Stimulated activated CD8-positive, alpha-beta memory T cell treated with anti-CD3 and anti-CD28 coated beads, Interleukin-15, amount 100 ng/mL, for 24 hours (primary cell): Measurements from ENCODE around the gene MCOLN2.

ENCODE experiments used
- DNase-seq: peaks from one replicate; pipeline ENCODE4 v3.0.0-alpha.2; 2020; ENCODE audit warnings: low read depth

The MCOLN2 gene

GRCh38 chr1:84985365-84985764 lies 11.5 kb downstream of the MCOLN2 start:
- DNase-seq = no peak

GRCh38 chr1:84982395-84982794 lies 14.5 kb downstream of the MCOLN2 start:
- DNase-seq = no peak

- no peak for DNase-seq
Observed at GRCh38 chr1:84975035-84975434, 21.9 kb downstream of the MCOLN2 start.

GRCh38 chr1:84973498-84974334 lies 23.2 kb downstream of the MCOLN2 start:
- no peak for DNase-seq

- no peak for DNase-seq
Observed at GRCh38 chr1:84972377-84972987, 24.4 kb downstream of the MCOLN2 start.

- DNase-seq = no peak
Observed at GRCh38 chr1:84971957-84972356, 25.0 kb downstream of the MCOLN2 start.

GRCh38 chr1:84969489-84970250 lies 27.2 kb downstream of the MCOLN2 start:
- DNase-seq = no peak

DNA sequence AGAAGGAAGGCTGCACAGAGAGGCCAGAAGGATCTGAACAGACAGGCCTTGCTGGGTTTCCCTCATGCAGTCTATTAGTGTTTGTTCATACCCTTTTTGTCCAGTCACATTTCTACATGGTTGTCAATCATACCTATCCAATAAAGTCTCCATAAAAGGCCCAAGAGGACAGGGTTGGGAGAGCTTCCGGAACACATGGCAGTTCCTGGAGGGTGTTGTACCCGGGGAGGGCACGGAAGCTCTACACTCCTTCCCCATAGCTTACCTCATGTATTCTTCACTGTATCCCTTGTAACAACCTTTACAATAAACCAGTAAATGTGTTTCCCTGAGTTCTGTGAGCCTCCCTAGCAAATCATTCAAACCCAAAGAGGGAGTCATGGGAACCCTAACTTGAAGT lies 28.0 kb downstream of the MCOLN2 start:
- no peak for DNase-seq

GRCh38 chr1:84968101-84968500 lies 28.8 kb downstream of the MCOLN2 start:
- no peak for DNase-seq

GRCh38 chr1:84967666-84968065 lies 29.2 kb downstream of the MCOLN2 start:
- no peak for DNase-seq

DNA sequence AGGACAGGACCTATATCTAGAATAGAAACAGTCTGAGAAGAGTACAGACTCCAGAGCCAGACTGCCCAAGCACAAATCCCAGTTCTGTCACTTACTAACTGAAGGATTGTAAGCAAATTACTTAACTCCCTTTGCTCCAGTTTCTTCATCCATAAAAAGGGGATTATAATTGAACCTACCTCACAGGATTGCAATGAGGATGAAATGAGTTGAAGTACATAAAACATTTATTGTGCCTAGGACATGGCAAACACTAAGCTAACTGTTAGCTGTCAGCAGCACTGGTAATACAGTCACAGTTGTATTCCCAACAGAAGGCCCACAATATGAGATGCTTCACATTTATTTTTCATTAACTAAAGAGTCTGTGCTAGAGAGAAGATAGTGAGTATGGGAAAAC lies 33.9 kb downstream of the MCOLN2 start:
- no peak for DNase-seq

- DNase-seq = no peak
Observed at GRCh38 chr1:84961316-84961715, 35.6 kb downstream of the MCOLN2 start.

GRCh38 chr1:84960371-84960770 lies 36.5 kb downstream of the MCOLN2 start:
- no peak for DNase-seq

- DNase-seq = no peak
Observed at GRCh38 chr1:84959294-84959693, 37.6 kb downstream of the MCOLN2 start.

DNA sequence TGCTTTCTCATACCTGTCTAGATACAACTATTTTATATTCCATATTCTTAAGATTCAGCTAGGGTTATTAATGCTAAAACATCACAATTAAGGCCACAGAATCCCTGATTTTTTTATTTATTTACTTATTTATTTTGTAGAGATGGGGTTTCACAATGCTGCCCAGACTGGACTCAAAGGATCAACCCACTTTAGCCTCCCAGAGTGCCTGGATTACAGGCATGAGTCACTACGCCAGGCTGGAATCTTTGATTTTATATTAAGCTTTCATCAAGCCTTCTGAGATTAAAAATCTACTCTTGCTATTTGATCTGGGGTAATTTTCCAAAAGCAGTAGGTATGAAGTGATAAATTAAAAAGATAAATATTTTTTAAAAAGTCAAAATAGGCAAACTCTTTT lies 38.9 kb downstream of the MCOLN2 start:
- no peak for DNase-seq

DNA sequence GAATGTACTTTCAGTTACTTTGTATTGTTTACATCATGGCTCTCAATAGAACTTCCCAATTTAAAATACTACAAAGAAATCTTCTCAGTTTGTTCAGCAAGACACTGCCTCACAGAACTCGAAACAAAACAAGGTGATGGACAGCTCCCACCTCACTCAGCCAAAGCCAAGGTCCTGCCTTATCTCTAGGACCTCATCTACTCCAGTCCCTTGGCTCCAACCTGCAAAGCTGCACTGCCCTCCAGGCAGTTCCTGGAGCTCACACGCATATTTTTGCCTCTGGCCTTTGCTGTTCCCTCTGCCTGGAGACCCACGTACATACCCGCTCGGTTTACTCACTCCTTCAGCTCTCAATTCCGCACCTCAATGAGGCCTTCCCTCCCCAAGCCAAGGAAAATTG lies 40.3 kb downstream of the MCOLN2 start:
- DNase-seq = no peak

GRCh38 chr1:84956097-84956496 lies 40.8 kb downstream of the MCOLN2 start:
- DNase-seq = no peak

GRCh38 chr1:84949664-84950063 lies 47.2 kb downstream of the MCOLN2 start:
- no peak for DNase-seq

- DNase-seq = no peak
Observed at GRCh38 chr1:84947536-84948410, 49.1 kb downstream of the MCOLN2 start.

DNA sequence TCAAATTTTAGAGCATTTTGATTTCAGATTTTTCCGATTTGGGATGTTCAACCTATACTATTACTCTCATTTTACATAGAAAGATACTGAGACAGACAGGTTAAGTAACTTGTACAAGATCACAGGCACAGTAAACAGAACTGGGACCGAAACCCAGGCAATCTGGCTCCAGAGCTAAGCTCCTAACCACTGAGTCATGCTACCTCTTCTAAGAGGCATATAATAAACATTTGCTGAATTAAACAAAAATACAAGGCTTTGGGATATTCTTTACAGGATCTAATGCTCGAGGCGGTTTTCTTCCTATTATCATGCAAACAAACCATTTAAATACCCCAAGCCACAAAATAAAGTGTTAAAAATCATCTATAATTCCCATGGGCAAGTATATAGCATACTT lies 50.3 kb downstream of the MCOLN2 start:
- DNase-seq = no peak

GRCh38 chr1:84944767-84945486 lies 52.0 kb downstream of the MCOLN2 start:
- DNase-seq = no peak
